Rectal smooth muscle tissue (tissue), 1 donor: ENCODE results near the gene PPP2R5E.
"Not testable (repeated sequence)": the region's sequence is repeated elsewhere in the genome, so short reads cannot be mapped to it uniquely, and the experiment has no call there.

Source experiments
- H3K27ac ChIP-seq: one replicate; pipeline ENCODE4 v1.7.0; 2013; ENCODE audit warnings: low read depth, low read length, inconsistent platforms
- H3K27me3 ChIP-seq: one replicate; pipeline ENCODE4 v1.7.0; 2013; ENCODE audit warnings: low read length; ENCODE audit not compliant: control insufficient read depth, insufficient read depth
- H3K36me3 ChIP-seq: one replicate; pipeline ENCODE4 v1.7.0; 2013; ENCODE audit warnings: low read length; ENCODE audit not compliant: control insufficient read depth, insufficient read depth
- H3K4me1 ChIP-seq: one replicate; pipeline ENCODE4 v1.7.0; 2013; ENCODE audit warnings: low read length; ENCODE audit not compliant: control insufficient read depth, insufficient read depth
- H3K4me3 ChIP-seq: one replicate; pipeline ENCODE4 v1.7.0; 2013; ENCODE audit warnings: low read length
- H3K9ac ChIP-seq: one replicate; pipeline ENCODE4 v1.7.0; 2013; ENCODE audit warnings: low read length

Gene PPP2R5E

GRCh38 chr14:63545431-63545830 lies 2.3 kb upstream of the PPP2R5E start:
- no peaks in the 10 kb centered on the region for H3K27me3 ChIP-seq
- no peak overlapping the region for H3K27ac ChIP-seq
- no peak overlapping the region for H3K9ac ChIP-seq
- peaks cover 3% of the 10 kb centered on the region for H3K4me1 ChIP-seq
- no peak overlapping the region for H3K4me3 ChIP-seq
- H3K36me3 ChIP-seq, result no peaks in the 10 kb centered on the region

- Histone ChIP-seq H3K27me3 (no peaks in the 10 kb centered on the region), H3K4me3 (peak overlapping the region; percentile 89), H3K4me1 (peaks cover 3% of the 10 kb centered on the region), H3K27ac (no peak overlapping the region), H3K36me3 (no peaks in the 10 kb centered on the region), H3K9ac (no peak overlapping the region)
Observed at GRCh38 chr14:63544591-63545299, 1.6 kb upstream of the PPP2R5E start.

GRCh38 chr14:63543826-63544406 lies 739 bp upstream of the PPP2R5E start:
- peak overlapping the region; percentile 89 for H3K4me3 ChIP-seq
- peak overlapping the region; percentile 69 for H3K9ac ChIP-seq
- no peaks in the 10 kb centered on the region for H3K36me3 ChIP-seq
- H3K27me3 ChIP-seq, result no peaks in the 10 kb centered on the region
- peak overlapping the region; percentile 77 for H3K27ac ChIP-seq
- H3K4me1 ChIP-seq, result peaks cover 3% of the 10 kb centered on the region

GRCh38 chr14:63542231-63542999 lies 762 bp downstream of the PPP2R5E start:
- H3K27me3 ChIP-seq, result no peaks in the 10 kb centered on the region
- peak overlapping the region; percentile 95 for H3K4me3 ChIP-seq
- peaks cover 3% of the 10 kb centered on the region for H3K4me1 ChIP-seq

DNA sequence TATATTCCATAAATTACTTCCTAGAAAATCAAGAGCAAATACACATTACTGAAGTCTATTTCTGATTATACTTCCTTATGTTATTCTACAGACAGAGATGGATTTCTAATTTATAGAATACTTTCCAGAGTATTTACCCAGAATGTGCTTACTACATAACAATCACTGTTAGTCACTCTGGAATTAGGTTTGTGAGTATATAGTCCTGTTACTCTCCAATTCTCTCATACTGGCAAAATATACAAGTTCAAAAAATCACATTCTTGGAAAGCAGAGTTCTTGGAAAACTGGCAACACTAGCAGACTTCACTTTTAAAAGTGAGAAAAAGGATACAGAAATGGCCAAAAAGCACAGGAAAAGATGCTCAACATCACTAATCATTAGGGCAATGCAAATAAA lies 7.3 kb downstream of the PPP2R5E start:
- Histone ChIP-seq H3K27me3 (no peaks in the 10 kb centered on the region), H3K27ac (no peak overlapping the region), H3K36me3 (no peaks in the 10 kb centered on the region), H3K9ac (no peak overlapping the region), H3K4me1 (no peaks in the 10 kb centered on the region), H3K4me3 (no peak overlapping the region)

More at GRCh38 chr14:63542231-63542999, 762 bp downstream of the PPP2R5E start:
- Histone ChIP-seq H3K36me3 (no peaks in the 10 kb centered on the region), H3K27ac (peak overlapping the region; percentile 85), H3K9ac (peak overlapping the region; percentile 24)

DNA sequence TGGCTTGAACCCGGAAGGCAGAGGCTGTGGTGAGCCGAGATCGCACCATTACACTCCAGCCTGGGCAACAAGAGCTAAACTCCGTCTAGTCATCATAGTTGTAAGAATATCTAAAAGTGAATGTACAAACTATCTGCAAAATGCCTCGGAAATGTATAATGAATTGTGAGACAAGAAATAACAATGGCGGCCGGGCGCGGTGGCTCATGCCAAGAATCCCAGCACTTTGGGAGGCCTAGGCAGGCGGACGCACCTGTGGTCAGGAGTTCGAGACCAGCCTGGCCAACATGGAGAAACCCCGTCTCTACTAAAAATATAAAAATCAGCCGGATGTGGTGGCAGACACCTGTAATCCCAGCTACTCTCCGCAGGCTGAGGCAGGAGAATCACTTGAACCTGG lies 9.7 kb downstream of the PPP2R5E start:
- Histone ChIP-seq H3K9ac (no peak overlapping the region), H3K36me3 (no peaks in the 10 kb centered on the region), H3K27me3 (no peaks in the 10 kb centered on the region)

GRCh38 chr14:63524537-63525155 lies 18.5 kb downstream of the PPP2R5E start:
- no peaks in the 10 kb centered on the region for H3K36me3 ChIP-seq
- peak overlapping the region; percentile 22 for H3K27ac ChIP-seq
- no peaks in the 10 kb centered on the region for H3K27me3 ChIP-seq
- H3K4me3 ChIP-seq, result no peak overlapping the region
- H3K4me1 ChIP-seq, result peaks cover 7% of the 10 kb centered on the region
- no peak overlapping the region for H3K9ac ChIP-seq

More for the DNA sequence above, 9.7 kb downstream of the PPP2R5E start:
- Histone ChIP-seq H3K4me3 (no peak overlapping the region), H3K4me1 (no peaks in the 10 kb centered on the region), H3K27ac (no peak overlapping the region)

DNA sequence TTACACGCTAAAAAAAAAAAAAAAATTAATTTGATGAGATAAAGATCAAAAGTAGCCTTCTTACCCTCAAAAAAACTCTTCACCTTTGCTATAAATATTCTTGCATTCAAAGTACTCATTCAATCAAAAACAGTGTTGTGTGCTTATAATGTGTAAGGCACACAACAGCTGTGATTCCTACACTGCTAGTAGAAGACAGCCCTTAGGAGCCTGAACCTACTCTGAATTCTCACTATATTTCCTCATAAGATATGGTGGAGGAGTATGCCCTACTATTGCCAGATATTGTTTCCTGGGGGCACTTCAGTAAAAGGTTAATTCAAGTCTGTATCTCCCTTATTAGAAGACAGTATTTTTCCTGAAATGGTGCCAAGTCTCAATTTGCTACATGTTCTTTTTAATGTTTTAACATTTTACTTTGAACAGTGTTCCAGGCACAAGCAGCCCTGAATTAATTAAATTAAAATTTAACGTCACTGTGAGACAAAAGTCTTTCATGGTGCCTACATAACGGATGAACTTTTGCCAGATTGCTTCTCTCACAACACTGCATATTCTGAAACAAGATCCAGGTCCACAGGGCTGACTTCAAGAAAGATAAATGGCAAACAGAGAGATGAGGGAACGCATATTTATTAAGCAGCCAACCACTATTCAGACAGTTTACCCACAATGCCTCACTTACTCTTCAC lies 19.3 kb downstream of the PPP2R5E start:
- H3K4me1 ChIP-seq, result peaks cover 7% of the 10 kb centered on the region
- no peaks in the 10 kb centered on the region for H3K36me3 ChIP-seq
- H3K27ac ChIP-seq, result peak overlapping the region; percentile 22
- H3K27me3 ChIP-seq, result no peaks in the 10 kb centered on the region
- H3K4me3 ChIP-seq, result no peak overlapping the region
- no peak overlapping the region for H3K9ac ChIP-seq

DNA sequence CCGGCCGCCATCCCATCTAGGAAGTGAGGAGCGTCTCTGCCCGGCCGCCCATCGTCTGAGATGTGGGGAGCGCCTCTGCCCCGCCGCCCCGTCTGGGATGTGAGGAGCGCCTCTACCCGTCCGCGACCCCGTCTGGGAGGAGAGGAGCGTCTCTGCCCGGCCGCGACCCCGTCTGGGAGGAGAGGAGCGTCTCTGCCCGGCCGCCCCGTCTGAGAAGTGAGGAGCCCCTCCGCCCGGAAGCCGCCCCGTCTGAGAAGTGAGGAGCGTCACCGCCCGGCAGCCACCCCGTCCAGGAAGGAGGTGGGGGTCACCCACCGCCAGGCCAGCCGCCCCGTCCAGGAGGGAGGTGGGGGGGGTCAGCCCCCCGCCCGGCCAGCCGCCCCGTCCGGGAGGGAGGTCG lies 20.7 kb downstream of the PPP2R5E start:
- not testable (repeated sequence) for H3K27ac ChIP-seq, H3K9ac ChIP-seq, H3K4me3 ChIP-seq, H3K36me3 ChIP-seq, H3K4me1 ChIP-seq, H3K27me3 ChIP-seq

GRCh38 chr14:63517354-63517753 lies 25.8 kb downstream of the PPP2R5E start:
- Histone ChIP-seq H3K27ac (no peak overlapping the region), H3K36me3 (no peaks in the 10 kb centered on the region), H3K27me3 (no peaks in the 10 kb centered on the region), H3K4me3 (no peak overlapping the region), H3K4me1 (no peaks in the 10 kb centered on the region), H3K9ac (no peak overlapping the region)

- no peak overlapping the region for H3K9ac ChIP-seq
- H3K4me1 ChIP-seq, result no peaks in the 10 kb centered on the region
- no peaks in the 10 kb centered on the region for H3K36me3 ChIP-seq
- no peak overlapping the region for H3K4me3 ChIP-seq
- H3K27me3 ChIP-seq, result no peaks in the 10 kb centered on the region
- H3K27ac ChIP-seq, result no peak overlapping the region
Observed at GRCh38 chr14:63515240-63515639, 27.9 kb downstream of the PPP2R5E start.

DNA sequence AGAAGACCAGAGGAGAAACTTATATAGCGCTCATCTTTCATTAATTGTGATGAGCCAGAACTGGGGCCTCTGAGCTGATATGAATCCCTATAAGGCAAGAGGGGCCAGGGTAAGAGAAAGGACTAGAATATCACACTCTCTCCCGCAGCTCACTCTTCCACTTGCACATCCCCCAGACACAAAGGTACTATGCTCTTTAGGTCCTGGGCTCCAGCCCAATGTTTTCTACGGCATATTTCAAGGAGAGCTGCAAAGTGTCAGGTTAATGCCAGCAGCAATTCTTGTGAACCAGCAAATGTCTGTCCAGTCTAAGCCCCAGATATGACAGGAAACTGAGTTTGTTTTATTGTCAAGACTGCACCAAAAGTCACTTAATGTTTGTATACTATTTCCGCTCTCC lies 29.4 kb downstream of the PPP2R5E start:
- H3K36me3 ChIP-seq, result no peaks in the 10 kb centered on the region
- H3K27ac ChIP-seq, result no peak overlapping the region
- H3K9ac ChIP-seq, result no peak overlapping the region
- H3K4me3 ChIP-seq, result no peak overlapping the region
- no peaks in the 10 kb centered on the region for H3K27me3 ChIP-seq
- H3K4me1 ChIP-seq, result no peaks in the 10 kb centered on the region
